Astrocyte of the hippocampus (primary cell): Measurements from ENCODE around the gene ARHGDIG.
"Not testable (repeated sequence)": the region's sequence is repeated elsewhere in the genome, so short reads cannot be mapped to it uniquely, and the experiment has no call there.

Experiments used
- DNase-seq: peaks from one replicate; pipeline ENCODE4 v3.0.0; 2011; ENCODE audit warnings: low read depth, low spot score

The ARHGDIG gene

GRCh38 chr16:280552-280951 lies at the start of gene ARHGDIG:
Gene ARHGDIG (plus strand): TSS chr16:280591. CDS start chr16:280681, 90 bp downstream.
- peak; percentile 40 for DNase-seq

- no peak for DNase-seq
These were observed 49.4 kb upstream of the ARHGDIG start for GRCh38 chr16:230949-231348.

GRCh38 chr16:234468-235305 lies 45.7 kb upstream of the ARHGDIG start, which contains the start of gene FAM234A:
Gene FAM234A (plus strand): TSS chr16:234821. CDS start chr16:254414, 19,593 bp downstream.
- peak; percentile 98 for DNase-seq

GRCh38 chr16:239948-240277 lies 40.5 kb upstream of the ARHGDIG start:
- no peak for DNase-seq

GRCh38 chr16:240559-240958 lies 39.8 kb upstream of the ARHGDIG start:
- DNase-seq: no peak

GRCh38 chr16:242281-242680 lies 38.1 kb upstream of the ARHGDIG start:
- no peak for DNase-seq

GRCh38 chr16:243348-243747 lies 37.0 kb upstream of the ARHGDIG start:
- DNase-seq: no peak

- no peak for DNase-seq
These were observed 35.3 kb upstream of the ARHGDIG start for GRCh38 chr16:245105-245504.

- DNase-seq: no peak
These were observed 33.4 kb upstream of the ARHGDIG start for GRCh38 chr16:247027-247426.

- no peak for DNase-seq
These were observed 31.0 kb upstream of the ARHGDIG start for GRCh38 chr16:249431-249830.

- no peak for DNase-seq
These were observed 27.7 kb upstream of the ARHGDIG start for GRCh38 chr16:252366-253337.

- DNase-seq: no peak
These were observed 26.6 kb upstream of the ARHGDIG start for GRCh38 chr16:253833-254232.

GRCh38 chr16:254461-254860 lies 25.9 kb upstream of the ARHGDIG start:
- no peak for DNase-seq

GRCh38 chr16:255183-255582 lies 25.2 kb upstream of the ARHGDIG start:
- DNase-seq: no peak

GRCh38 chr16:258091-258490 lies 22.3 kb upstream of the ARHGDIG start:
- not testable (repeated sequence) for DNase-seq

- no peak for DNase-seq
These were observed 21.2 kb upstream of the ARHGDIG start for GRCh38 chr16:259226-259625.

GRCh38 chr16:259814-260253 lies 20.6 kb upstream of the ARHGDIG start:
- DNase-seq: no peak

- no peak for DNase-seq
These were observed 20.1 kb upstream of the ARHGDIG start for GRCh38 chr16:260326-260725.

- no peak for DNase-seq
These were observed 19.2 kb upstream of the ARHGDIG start for GRCh38 chr16:261031-261691.

GRCh38 chr16:262121-262745 lies 18.2 kb upstream of the ARHGDIG start:
- no peak for DNase-seq

GRCh38 chr16:263182-263774 lies 17.1 kb upstream of the ARHGDIG start:
- no peak for DNase-seq
